ENCODE results near the gene CRK.

CRK gene

GRCh38 chr17:1438593-1439083 lies 17.4 kb downstream of the CRK start:
- no peak overlapping the region for H3K4me3 ChIP-seq (ENCODE audit: low read depth, low read length)
- no peak for TF ChIP-seq CTCF (conservative IDR thresholded peaks at IDR 0.05; ENCODE audit: low read depth, low read length)
- DNase-seq (ENCODE audit: low read depth): peak; percentile 75

DNA sequence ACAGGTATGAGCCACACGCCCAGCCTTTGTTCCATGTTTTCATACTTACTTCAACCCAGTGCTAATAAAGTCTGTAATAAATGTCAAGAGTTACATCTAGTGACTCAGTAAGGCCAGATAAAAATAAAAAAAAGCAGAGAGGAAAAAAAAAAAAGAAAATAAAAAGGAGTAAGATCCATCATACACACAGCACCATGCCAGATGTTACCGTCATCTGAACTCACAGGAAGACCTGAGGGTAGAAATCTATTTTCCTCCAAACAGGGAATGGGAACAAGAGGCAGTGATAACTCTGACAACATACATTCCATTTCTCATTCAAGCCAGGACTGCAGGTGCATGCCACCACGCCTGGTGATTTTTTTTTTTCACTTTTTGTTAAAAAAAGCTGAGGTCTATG lies 20.7 kb downstream of the CRK start:
- DNase-seq (ENCODE audit: low read depth): no peak
- H3K4me3 ChIP-seq (ENCODE audit: low read depth, low read length): no peak overlapping the region
- no peak for TF ChIP-seq CTCF (conservative IDR thresholded peaks at IDR 0.05; ENCODE audit: low read depth, low read length)

GRCh38 chr17:1434150-1434549 lies 21.9 kb downstream of the CRK start:
- no peak overlapping the region for H3K4me3 ChIP-seq (ENCODE audit: low read depth, low read length)
- DNase-seq (ENCODE audit: low read depth): no peak
- no peak for TF ChIP-seq CTCF (conservative IDR thresholded peaks at IDR 0.05; ENCODE audit: low read depth, low read length)

DNA sequence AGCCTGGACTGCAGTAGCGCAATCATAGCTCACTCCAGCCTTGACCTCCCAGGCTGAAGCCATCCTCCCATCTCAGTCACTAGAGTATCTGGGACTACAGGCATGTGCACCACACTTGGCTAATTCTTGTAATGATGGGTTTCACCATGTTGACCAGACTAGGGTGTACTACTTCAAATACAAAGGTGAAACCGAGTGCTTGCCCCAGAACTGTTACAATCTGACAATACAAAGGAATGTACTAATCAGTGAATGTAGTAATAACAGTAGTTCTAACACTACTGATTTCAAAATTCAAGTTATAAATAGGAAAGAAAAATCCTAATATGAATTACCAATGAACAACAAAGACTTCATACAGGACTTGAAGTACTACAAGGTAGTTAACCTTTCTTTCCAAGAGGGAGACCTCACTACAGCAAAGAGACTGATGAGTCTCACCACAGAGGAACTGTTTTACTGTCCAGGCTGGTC lies 24.4 kb downstream of the CRK start:
- TF ChIP-seq CTCF (conservative IDR thresholded peaks at IDR 0.05; ENCODE audit: low read depth, low read length): no peak
- no peak overlapping the region for H3K4me3 ChIP-seq (ENCODE audit: low read depth, low read length)
- no peak for DNase-seq (ENCODE audit: low read depth)

- no peak for DNase-seq (ENCODE audit: low read depth)
- H3K4me3 ChIP-seq (ENCODE audit: low read depth, low read length): no peak overlapping the region
- TF ChIP-seq CTCF (conservative IDR thresholded peaks at IDR 0.05; ENCODE audit: low read depth, low read length): no peak
These were observed 32.4 kb downstream of the CRK start for GRCh38 chr17:1423456-1424135.

- no peak for TF ChIP-seq CTCF (conservative IDR thresholded peaks at IDR 0.05; ENCODE audit: low read depth, low read length)
- no peak overlapping the region for H3K4me3 ChIP-seq (ENCODE audit: low read depth, low read length)
- DNase-seq (ENCODE audit: low read depth): peak; percentile 95
These were observed 33.1 kb downstream of the CRK start for GRCh38 chr17:1422885-1423284.

GRCh38 chr17:1421470-1421869 lies 34.6 kb downstream of the CRK start:
- no peak for DNase-seq (ENCODE audit: low read depth)
- TF ChIP-seq CTCF (conservative IDR thresholded peaks at IDR 0.05; ENCODE audit: low read depth, low read length): no peak
- H3K4me3 ChIP-seq (ENCODE audit: low read depth, low read length): no peak overlapping the region

Measured in choroid plexus epithelial cell (primary cell).